IPS DF 6.9 (cell line): ENCODE data around the gene POFUT1.
"Not testable (repeated sequence)": the region's sequence is repeated elsewhere in the genome, so short reads cannot be mapped to it uniquely, and the experiment has no call there.

ENCODE experiments used
- DNase-seq: peaks from one replicate; pipeline ENCODE4 v3.0.0-alpha.2; 2013; ENCODE audit warnings: low read depth, low spot score
- H3K27ac ChIP-seq: one replicate; pipeline ENCODE4 v1.5.1; 2013; ENCODE audit warnings: low read length, control low read depth
- H3K27me3 ChIP-seq: 2 replicates; pipeline ENCODE4 v1.6.1; 2013; ENCODE audit warnings: mild to moderate bottlenecking, low read length; ENCODE audit not compliant: control insufficient read depth, insufficient read depth
- H3K36me3 ChIP-seq: 2 replicates; pipeline ENCODE4 v1.6.1; 2013; ENCODE audit warnings: low read length; ENCODE audit not compliant: control insufficient read depth, insufficient read depth
- H3K4me1 ChIP-seq: 2 replicates; pipeline ENCODE4 v1.6.1; 2013; ENCODE audit warnings: low read length; ENCODE audit not compliant: control insufficient read depth, insufficient read depth
- H3K4me3 ChIP-seq: 2 replicates; pipeline ENCODE4 v1.5.1; 2013; ENCODE audit warnings: mild to moderate bottlenecking, low read length
- H3K9me3 ChIP-seq: 2 replicates; pipeline ENCODE4 v1.6.1; 2013; ENCODE audit warnings: low read length, inconsistent platforms; ENCODE audit not compliant: control insufficient read depth, insufficient read depth
- WGBS: extraction: QIAGEN DNeasy Blood & Tissue Kit; methylation state at CpG from one replicate; pipeline ENCODE4 v1.1.7; 2013; ENCODE audit warnings: mixed read lengths, missing lambda C conversion rate; ENCODE audit not compliant: insufficient read length, insufficient coverage; 5-methylcytosine and 5-hydroxymethylcytosine counted together

POFUT1 gene

GRCh38 chr20:32235331-32236047, 27.8 kb downstream of the POFUT1 start:
- peaks cover 16% of the 10 kb centered on the region; the same call in 1 of the 2 replicates for H3K36me3 ChIP-seq
- DNase-seq: no peak
- H3K27ac ChIP-seq: no peak overlapping the region
- H3K4me1 ChIP-seq: no peaks in the 10 kb centered on the region
- no peaks in the 10 kb centered on the region for H3K27me3 ChIP-seq
- no peak overlapping the region for H3K4me3 ChIP-seq
- no CpG with 5 or more reads among the region's 6 CpGs for WGBS
- H3K9me3 ChIP-seq: no peaks in the 10 kb centered on the region

DNA sequence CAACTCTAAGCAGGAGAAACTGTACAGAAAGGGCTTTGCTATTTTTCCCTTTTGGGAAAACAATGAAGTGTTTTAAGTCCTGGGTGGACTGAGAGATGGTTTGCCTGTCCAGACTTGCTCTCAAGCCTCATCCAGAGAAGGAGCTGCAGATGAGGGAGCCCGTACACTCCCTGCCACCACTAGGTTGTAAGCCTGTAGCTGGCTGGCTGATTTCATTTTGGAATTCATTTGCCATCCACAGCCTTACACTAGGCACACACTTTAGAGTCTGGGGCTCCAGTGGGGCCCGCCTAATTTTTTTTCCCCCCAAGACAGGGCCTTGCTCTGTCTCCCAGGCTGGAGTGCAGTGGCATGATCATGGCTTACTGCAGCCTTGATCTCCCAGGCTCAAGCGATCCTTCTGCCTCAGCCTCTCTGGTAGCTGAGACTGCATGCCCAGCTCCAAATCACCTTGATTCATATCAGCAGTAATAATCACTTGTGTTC, 28.4 kb downstream of the POFUT1 start:
- Histone ChIP-seq H3K27me3 (no peaks in the 10 kb centered on the region), H3K4me1 (no peaks in the 10 kb centered on the region), H3K4me3 (no peak overlapping the region), H3K9me3 (no peaks in the 10 kb centered on the region), H3K27ac (no peak overlapping the region), H3K36me3 (peaks cover 11% of the 10 kb centered on the region; the same call in 1 of the 2 replicates)
- no peak for DNase-seq
- WGBS: no CpG with 5 or more reads among the region's 3 CpGs

DNA sequence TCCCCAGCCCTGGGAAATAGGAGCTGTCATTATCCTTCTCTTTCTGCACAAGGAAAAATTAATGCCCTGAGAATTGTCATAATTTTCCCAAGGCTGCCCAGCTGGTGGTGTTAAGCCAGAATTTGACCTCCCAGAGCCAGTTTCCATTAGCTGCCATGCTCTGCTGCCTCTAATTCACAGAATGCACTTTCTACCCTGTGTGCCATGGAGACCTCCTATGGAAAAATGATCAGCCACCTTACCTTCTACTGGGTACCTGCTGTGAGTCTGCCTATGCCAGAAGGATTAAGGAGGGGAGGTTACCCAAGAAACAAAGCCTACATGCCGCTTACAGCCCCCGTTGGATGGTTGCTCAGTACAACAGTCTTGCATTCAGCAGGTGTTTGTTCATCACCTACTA, 29.1 kb downstream of the POFUT1 start:
- Histone ChIP-seq H3K4me1 (no peaks in the 10 kb centered on the region), H3K4me3 (no peak overlapping the region), H3K27ac (no peak overlapping the region), H3K36me3 (peaks cover 11% of the 10 kb centered on the region; the same call in 1 of the 2 replicates), H3K9me3 (no peaks in the 10 kb centered on the region), H3K27me3 (no peaks in the 10 kb centered on the region)
- WGBS: no CpG with 5 or more reads among the region's 2 CpGs
- no peak for DNase-seq

DNA sequence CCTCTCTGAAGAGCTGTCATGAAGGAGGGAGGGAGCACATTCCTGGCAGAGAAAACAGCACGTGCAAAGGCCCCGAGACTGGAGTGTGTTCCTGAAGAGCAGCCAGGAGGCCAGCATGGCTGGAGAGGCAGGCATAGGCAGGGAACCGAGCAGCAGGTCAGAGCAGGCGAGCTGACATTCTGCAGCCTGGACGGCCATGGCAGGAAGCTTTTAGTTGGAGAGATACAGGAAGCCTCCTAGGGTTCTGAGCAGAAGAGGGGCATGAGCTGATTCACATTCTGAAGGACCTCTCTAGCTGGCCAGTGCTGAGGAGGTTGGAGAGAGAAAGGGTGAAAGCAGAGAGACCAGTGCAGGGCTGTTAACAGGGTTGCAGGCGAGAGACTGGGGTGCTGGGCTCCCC, 29.7 kb downstream of the POFUT1 start:
- H3K27ac ChIP-seq: no peak overlapping the region
- H3K27me3 ChIP-seq: no peaks in the 10 kb centered on the region
- H3K9me3 ChIP-seq: no peaks in the 10 kb centered on the region

DNA sequence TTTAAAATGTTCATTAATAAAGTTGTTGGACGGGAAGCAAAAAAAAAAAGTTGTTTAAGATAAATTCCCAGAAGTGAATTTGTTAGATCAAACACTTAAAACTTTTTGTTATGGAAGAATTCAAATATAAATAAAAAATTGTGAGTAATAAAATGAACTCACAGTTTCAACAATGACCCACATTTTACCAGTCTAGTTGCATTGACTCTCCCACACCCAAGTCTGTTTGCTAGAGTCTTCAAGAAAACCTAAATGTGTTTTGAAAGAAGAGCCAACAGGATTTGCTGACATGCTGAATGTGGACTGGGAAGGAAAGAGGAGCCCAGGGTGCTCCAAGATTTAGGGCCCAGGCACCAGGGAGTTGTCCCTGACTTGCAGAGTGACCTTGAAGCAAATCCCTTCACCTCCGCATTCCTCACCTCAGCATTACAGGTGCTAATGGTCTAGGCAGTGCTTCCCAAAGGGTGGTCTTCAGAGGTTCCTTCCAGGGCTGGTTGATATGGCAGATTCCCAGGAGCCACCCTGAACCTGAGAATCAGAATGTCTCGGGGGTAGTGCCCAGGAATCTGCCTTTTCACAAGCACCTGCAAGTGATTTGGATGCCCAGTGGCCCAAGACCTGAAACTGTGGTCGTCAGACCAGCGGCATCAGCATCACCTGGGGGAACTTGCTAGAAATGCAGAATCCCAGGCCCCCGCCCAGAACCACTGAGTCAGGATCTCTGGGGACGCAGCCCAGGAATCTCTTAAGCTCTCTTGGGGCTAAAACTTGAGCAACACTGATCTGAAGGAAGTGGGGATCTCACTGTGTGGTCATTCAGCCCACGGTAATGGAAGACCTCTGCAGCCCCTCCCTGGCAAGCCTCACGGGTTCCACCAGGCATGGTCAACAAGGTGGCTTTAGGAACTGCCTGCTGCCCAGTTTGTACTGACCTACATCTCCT, 31.1 kb downstream of the POFUT1 start:
- Histone ChIP-seq H3K27me3 (no peaks in the 10 kb centered on the region), H3K4me3 (no peak overlapping the region), H3K4me1 (no peaks in the 10 kb centered on the region), H3K36me3 (peaks cover 11% of the 10 kb centered on the region; the same call in 1 of the 2 replicates), H3K27ac (no peak overlapping the region), H3K9me3 (no peaks in the 10 kb centered on the region)
- no CpG with 5 or more reads among the region's 9 CpGs for WGBS
- DNase-seq: no peak

More for the DNA sequence above, 29.7 kb downstream of the POFUT1 start:
- WGBS: no CpG with 5 or more reads among the region's 6 CpGs
- DNase-seq: no peak
- no peaks in the 10 kb centered on the region for H3K4me1 ChIP-seq
- peaks cover 11% of the 10 kb centered on the region; the same call in 1 of the 2 replicates for H3K36me3 ChIP-seq
- no peak overlapping the region for H3K4me3 ChIP-seq

- Histone ChIP-seq H3K4me1 (no peaks in the 10 kb centered on the region), H3K27ac (no peak overlapping the region), H3K4me3 (no peak overlapping the region), H3K27me3 (no peaks in the 10 kb centered on the region), H3K36me3 (peaks cover 2% of the 10 kb centered on the region; the same call in 1 of the 2 replicates), H3K9me3 (no peaks in the 10 kb centered on the region)
- DNase-seq: no peak
- no CpG with 5 or more reads among the region's 1 CpG for WGBS
Measured at GRCh38 chr20:32240205-32240604, 32.5 kb downstream of the POFUT1 start.

GRCh38 chr20:32241807-32242206, 34.1 kb downstream of the POFUT1 start:
- Histone ChIP-seq H3K4me3 (no peak overlapping the region), H3K27me3 (no peaks in the 10 kb centered on the region), H3K27ac (no peak overlapping the region), H3K36me3 (no peaks in the 10 kb centered on the region), H3K4me1 (no peaks in the 10 kb centered on the region), H3K9me3 (no peaks in the 10 kb centered on the region)
- no peak for DNase-seq
- no CpG with 5 or more reads among the region's 4 CpGs for WGBS

DNA sequence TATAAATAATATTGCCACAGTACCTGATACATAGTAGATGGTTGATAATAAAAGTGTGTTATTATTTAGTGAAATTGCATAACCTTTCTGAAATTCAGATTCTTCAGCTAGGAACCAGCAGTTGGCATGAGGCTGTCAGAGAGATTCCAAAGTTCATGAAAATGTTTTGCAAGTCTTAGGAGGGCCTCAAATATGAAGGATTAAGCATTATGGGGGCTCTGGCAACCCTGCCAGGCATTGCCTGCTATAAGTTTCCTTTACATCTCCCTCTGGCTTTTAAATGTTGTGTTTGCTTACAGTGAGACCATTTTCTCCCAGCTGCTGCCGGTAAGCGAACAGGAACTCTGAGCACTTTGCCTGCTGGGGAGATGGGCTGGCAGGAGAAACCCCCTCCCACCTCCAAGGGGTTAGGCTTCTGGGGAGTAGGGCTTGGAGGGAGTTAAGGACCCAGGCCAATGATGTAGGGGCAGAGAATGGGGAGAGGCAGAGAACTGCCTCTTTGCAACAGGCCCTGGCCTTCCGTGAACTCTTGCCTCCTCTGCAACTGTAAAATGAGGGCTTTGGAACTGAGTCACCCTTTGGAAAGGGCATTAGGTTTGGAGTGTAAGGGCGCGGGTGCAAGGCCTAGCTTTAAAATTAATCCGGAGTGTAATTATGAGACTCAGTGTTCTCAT, 36.6 kb downstream of the POFUT1 start:
- Histone ChIP-seq H3K4me1 (no peaks in the 10 kb centered on the region), H3K27me3 (no peaks in the 10 kb centered on the region), H3K36me3 (no peaks in the 10 kb centered on the region), H3K9me3 (no peaks in the 10 kb centered on the region), H3K27ac (no peak overlapping the region), H3K4me3 (no peak overlapping the region)
- no CpG with 5 or more reads among the region's 6 CpGs for WGBS
- no peak for DNase-seq

DNA sequence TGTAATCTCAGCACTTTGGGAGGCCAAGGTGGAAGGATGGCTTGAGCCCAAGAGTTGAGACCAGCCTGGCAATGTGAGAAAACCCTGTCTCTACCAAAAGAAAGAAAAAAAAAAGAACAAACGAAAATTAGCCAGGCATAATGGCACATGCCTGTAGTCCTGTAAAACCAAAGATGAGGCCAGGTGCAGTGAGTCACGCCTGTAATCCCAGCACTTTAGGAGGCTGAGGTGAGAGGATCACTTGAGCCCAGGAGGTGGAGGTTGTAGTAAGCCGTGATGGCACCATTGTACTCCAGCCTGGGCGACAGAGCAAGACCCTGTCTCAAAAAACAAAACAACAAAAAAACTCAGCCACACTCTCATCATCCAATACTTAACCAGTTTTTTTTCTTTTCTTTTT, 37.3 kb downstream of the POFUT1 start:
- no peaks in the 10 kb centered on the region for H3K9me3 ChIP-seq
- H3K36me3 ChIP-seq: no peaks in the 10 kb centered on the region
- no CpG with 5 or more reads among the region's 4 CpGs for WGBS
- DNase-seq: no peak
- H3K4me1 ChIP-seq: no peaks in the 10 kb centered on the region
- no peak overlapping the region for H3K4me3 ChIP-seq
- no peaks in the 10 kb centered on the region for H3K27me3 ChIP-seq
- H3K27ac ChIP-seq: no peak overlapping the region

DNA sequence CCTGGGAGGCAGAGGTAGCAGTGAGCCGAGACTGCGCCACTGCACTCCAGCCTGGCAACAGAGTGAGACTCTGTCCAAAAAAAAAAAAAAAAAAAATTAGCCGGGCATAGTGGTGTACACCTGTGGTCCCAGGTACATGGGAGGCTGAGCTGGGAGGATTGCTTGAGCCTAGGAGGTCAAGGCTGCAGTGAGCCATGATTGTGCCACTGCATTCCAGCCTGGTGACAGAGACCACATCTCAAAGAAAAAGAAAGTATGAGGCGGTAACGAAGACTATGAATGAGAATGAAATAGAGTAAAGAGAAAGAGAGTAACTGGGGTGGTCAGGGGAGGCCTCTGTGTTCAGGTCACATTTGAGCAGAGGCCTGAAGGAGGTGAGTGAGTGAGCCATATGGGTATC, 38.5 kb downstream of the POFUT1 start:
- H3K4me3 ChIP-seq, H3K9me3 ChIP-seq, H3K27ac ChIP-seq, DNase-seq, H3K27me3 ChIP-seq, H3K36me3 ChIP-seq, H3K4me1 ChIP-seq: not testable (repeated sequence)
- WGBS: no CpG with 5 or more reads among the region's 5 CpGs
